Tibial artery (tissue), 4 donors: ENCODE data around the gene MDM1.

Experiments used
- DNase-seq, 2 donors: peaks; one replicate each; pipeline ENCODE4 v3.0.0-alpha.2; 2019
- H3K27ac ChIP-seq, 2 donors: fragments of 200-600 bp; sonication (generic) in 1 of 2; 1 replicate in 1 of 2; 2 replicates in 1 of 2; pipeline ENCODE4 v1.5.1; 2018 to 2019; ENCODE audit warnings: mild to moderate bottlenecking in 1 of 2
- H3K27me3 ChIP-seq, 2 donors: fragments of 200-600 bp; sonication (generic) in 1 of 2; one replicate each; pipeline versions ENCODE4 v1.5.1 to v1.6.0; 2016 to 2019
- H3K36me3 ChIP-seq, 3 donors: fragments of 200-600 bp; sonication (generic) in 2 of 3; one replicate each; pipeline ENCODE4 v1.5.1; 2016 to 2019; ENCODE audit warnings: mild to moderate bottlenecking in 2 of 3
- H3K4me1 ChIP-seq, 4 donors: fragments of 200-600 bp; sonication (generic) in 2 of 4; 1 replicate in 3 of 4; 2 replicates in 1 of 4; pipeline ENCODE4 v1.5.1; 2016 to 2019
- H3K4me3 ChIP-seq, 2 donors: fragments of 200-600 bp; sonication (generic) in 1 of 2; 1 replicate in 1 of 2; 2 replicates in 1 of 2; pipeline ENCODE4 v1.5.1; 2018 to 2019; ENCODE audit warnings: mild to moderate bottlenecking in 2 of 2
- H3K9me3 ChIP-seq, 3 donors: fragments of 200-600 bp; sonication (generic) in 1 of 3; one replicate each; pipeline ENCODE4 v1.5.1; 2016 to 2019
- CTCF ChIP-seq, 2 experiments: fragments of 200-600 bp in 1 of 2; fragments of 450-650 bp in 1 of 2; IDR thresholded peaks; one replicate each; pipeline ENCODE4 v1.5.1; 2017 to 2019; ENCODE audit warnings: antibody characterized with exemption in 2 of 2, mild to moderate bottlenecking in 1 of 2, moderate library complexity in 1 of 2
- intact Hi-C: fragments of 100-400 bp; cut with DNase I; formaldehyde crosslinking; loops from one replicate; pipeline ENCODE4 v1.15.0; 2023; ENCODE audit warnings: low total_unique reads

Gene MDM1

GRCh38 chr12:68319988-68320623, 12.1 kb downstream of the MDM1 start:
- Histone ChIP-seq H3K9me3 (no peaks in the 10 kb centered on the region), H3K36me3 (peaks cover 5 to 15% (median 6%) of the 10 kb centered on the region in 3 donors), H3K27me3 (no peaks in the 10 kb centered on the region), H3K27ac (no peak overlapping the region), H3K4me3 (no peak overlapping the region), H3K4me1 (no peaks in the 10 kb centered on the region)
- no peak for TF ChIP-seq CTCF (IDR thresholded peaks at IDR 0.05)
- intact Hi-C loops = loop anchor here (5.0 to 10.0 kb wide), 2 partner anchors 98 to 495 kb away; no protein-coding TSS in a partner anchor
- peak in 1 of 2 donors; percentile 23 for DNase-seq

- TF ChIP-seq CTCF (IDR thresholded peaks at IDR 0.05) = peak; percentile 59
- H3K4me1 ChIP-seq = no peaks in the 10 kb centered on the region
- H3K4me3 ChIP-seq = no peak overlapping the region
- no peak overlapping the region for H3K27ac ChIP-seq
- intact Hi-C loops = loop anchor here (5.0 kb wide), 1 partner anchor 95 kb away; no protein-coding TSS in a partner anchor
- DNase-seq = peak in 1 of 2 donors; percentile 22
- H3K27me3 ChIP-seq = no peaks in the 10 kb centered on the region
- H3K36me3 ChIP-seq = peaks cover 10 to 29% (median 25%) of the 10 kb centered on the region in 3 donors
- no peaks in the 10 kb centered on the region for H3K9me3 ChIP-seq
Measured at GRCh38 chr12:68317047-68317667, 15.0 kb downstream of the MDM1 start.

- Histone ChIP-seq H3K9me3 (no peaks in the 10 kb centered on the region), H3K27ac (no peak overlapping the region), H3K27me3 (no peaks in the 10 kb centered on the region), H3K36me3 (peaks cover 18 to 70% (median 62%) of the 10 kb centered on the region in 3 donors), H3K4me1 (peaks cover 0 to 22% (median 0%) of the 10 kb centered on the region in 4 donors), H3K4me3 (no peak overlapping the region)
- intact Hi-C loops = no loop called here
- no peak for TF ChIP-seq CTCF (IDR thresholded peaks at IDR 0.05)
- DNase-seq = no peak
Measured at GRCh38 chr12:68310370-68310769, 21.8 kb downstream of the MDM1 start.

GRCh38 chr12:68306564-68306963, 25.6 kb downstream of the MDM1 start:
- intact Hi-C loops = no loop called here
- no peaks in the 10 kb centered on the region for H3K27me3 ChIP-seq
- H3K4me3 ChIP-seq = no peak overlapping the region
- H3K9me3 ChIP-seq = no peaks in the 10 kb centered on the region
- DNase-seq = no peak
- H3K27ac ChIP-seq = no peak overlapping the region
- H3K4me1 ChIP-seq = peaks cover 0 to 22% (median 0%) of the 10 kb centered on the region in 4 donors
- H3K36me3 ChIP-seq = peaks cover 6 to 65% (median 30%) of the 10 kb centered on the region in 3 donors
- no peak for TF ChIP-seq CTCF (IDR thresholded peaks at IDR 0.05)

- intact Hi-C loops = no loop called here
- H3K27me3 ChIP-seq = no peaks in the 10 kb centered on the region
- H3K4me1 ChIP-seq = peaks cover 0 to 15% (median 0%) of the 10 kb centered on the region in 4 donors
- no peak overlapping the region for H3K27ac ChIP-seq
- DNase-seq = no peak
- peaks cover 12 to 63% (median 25%) of the 10 kb centered on the region in 3 donors for H3K36me3 ChIP-seq
- no peak overlapping the region for H3K4me3 ChIP-seq
- H3K9me3 ChIP-seq = peaks cover 0 to 1% (median 0%) of the 10 kb centered on the region in 3 donors
- no peak for TF ChIP-seq CTCF (IDR thresholded peaks at IDR 0.05)
Measured at GRCh38 chr12:68305278-68305677, 26.9 kb downstream of the MDM1 start.
